RWPE2 (cell line): ENCODE data around the gene ELOB.

Experiments
- ATAC-seq: fragments of 200-7000 bp; cut with Tn5 transposase; 3 replicates; pipeline ENCODE4 v1.9.1; 2021; ENCODE audit warnings: low read depth
- DNase-seq: peaks from one replicate; pipeline ENCODE4 v3.0.0-alpha.2; 2020; ENCODE audit warnings: low spot score
- H3K27ac ChIP-seq: fragments of 450-650 bp; 2 replicates; pipeline ENCODE4 v1.5.1; 2017; ENCODE audit warnings: mild to moderate bottlenecking; ENCODE audit not compliant: poor library complexity, severe bottlenecking
- H3K27me3 ChIP-seq: fragments of 250-450 bp; sonication (Bioruptor Pico); 2 replicates; pipeline ENCODE4 v1.5.1; 2021; ENCODE audit warnings: mild to moderate bottlenecking, moderate library complexity; ENCODE audit not compliant: insufficient read depth, poor library complexity, severe bottlenecking
- H3K36me3 ChIP-seq: fragments of 250-450 bp; sonication (Bioruptor Pico); 2 replicates; pipeline ENCODE4 v1.5.1; 2020; ENCODE audit warnings: low read depth, mild to moderate bottlenecking, moderate library complexity
- H3K4me1 ChIP-seq: fragments of 250-450 bp; sonication (Bioruptor Pico); 2 replicates; pipeline ENCODE4 v1.5.1; 2021; ENCODE audit warnings: mild to moderate bottlenecking, moderate library complexity; ENCODE audit not compliant: insufficient read depth, poor library complexity, severe bottlenecking
- H3K4me3 ChIP-seq: fragments of 250-450 bp; sonication (Bioruptor Pico); 2 replicates; pipeline ENCODE4 v1.5.1; 2021; ENCODE audit warnings: mild to moderate bottlenecking, moderate library complexity; ENCODE audit not compliant: severe bottlenecking
- H3K9me3 ChIP-seq: fragments of 250-450 bp; sonication (Bioruptor Pico); 2 replicates; pipeline ENCODE4 v1.5.1; 2021; ENCODE audit warnings: mild to moderate bottlenecking, moderate library complexity; ENCODE audit not compliant: severe bottlenecking
- TF ChIP-seq, protein P1 (sequence below): fragments of 450-650 bp; IDR thresholded peaks from one replicate; pipeline ENCODE4 v1.5.1; 2017; ENCODE audit warnings: mild to moderate bottlenecking, moderate library complexity; ENCODE audit not compliant: poor library complexity, severe bottlenecking

ELOB gene

DNA sequence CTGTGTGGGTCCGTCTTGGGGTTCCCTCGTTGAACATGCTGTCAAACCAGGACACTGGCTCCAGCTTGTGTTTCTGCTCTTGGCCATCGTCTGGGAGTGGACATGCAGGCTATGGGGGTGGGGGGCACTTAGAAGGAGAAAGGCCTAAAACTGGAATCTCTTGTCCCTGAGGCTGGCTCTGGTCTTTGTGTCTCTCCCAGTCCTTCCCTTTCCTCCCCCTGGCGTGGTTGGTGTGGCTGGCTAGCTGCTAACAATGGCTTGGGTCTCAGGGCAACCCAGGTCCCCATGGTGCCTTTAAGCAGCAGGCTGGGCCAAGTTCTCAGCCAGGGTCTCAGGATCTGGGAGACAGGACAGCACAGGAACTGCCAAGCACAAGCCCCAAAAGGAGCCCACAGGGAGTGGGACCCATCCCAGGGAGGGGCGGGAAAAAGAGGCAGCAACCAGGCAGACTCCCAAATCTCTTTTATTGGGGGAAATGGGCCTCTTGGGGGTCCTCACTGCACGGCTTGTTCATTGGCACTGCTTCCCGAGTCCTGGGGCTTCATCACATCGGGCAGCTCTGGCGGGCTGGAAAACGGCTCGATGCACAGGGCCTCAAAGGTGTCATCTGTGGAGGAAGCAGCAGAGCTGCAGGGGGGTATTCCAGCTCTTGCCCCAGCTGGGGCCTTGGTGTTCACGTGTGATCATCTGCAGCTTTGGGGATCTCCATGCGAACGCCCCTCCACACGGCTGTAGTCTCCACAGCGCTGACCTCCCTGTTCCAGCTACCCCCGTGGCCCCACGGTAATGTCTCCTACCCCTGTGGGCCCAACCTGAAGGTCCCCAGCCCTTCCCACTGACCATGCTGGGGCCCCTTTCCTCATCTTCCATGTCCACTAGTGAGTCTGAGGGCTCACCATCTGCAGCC lies 5.3 kb downstream of the ELOB start:
- Histone ChIP-seq H3K27ac (peak overlapping the region; percentile 88), H3K36me3 (peaks cover 92% of the 10 kb centered on the region), H3K9me3 (no peaks in the 10 kb centered on the region), H3K4me1 (peaks cover 42% of the 10 kb centered on the region), H3K27me3 (no peaks in the 10 kb centered on the region), H3K4me3 (no peak overlapping the region)
- TF ChIP-seq, protein P1, sequence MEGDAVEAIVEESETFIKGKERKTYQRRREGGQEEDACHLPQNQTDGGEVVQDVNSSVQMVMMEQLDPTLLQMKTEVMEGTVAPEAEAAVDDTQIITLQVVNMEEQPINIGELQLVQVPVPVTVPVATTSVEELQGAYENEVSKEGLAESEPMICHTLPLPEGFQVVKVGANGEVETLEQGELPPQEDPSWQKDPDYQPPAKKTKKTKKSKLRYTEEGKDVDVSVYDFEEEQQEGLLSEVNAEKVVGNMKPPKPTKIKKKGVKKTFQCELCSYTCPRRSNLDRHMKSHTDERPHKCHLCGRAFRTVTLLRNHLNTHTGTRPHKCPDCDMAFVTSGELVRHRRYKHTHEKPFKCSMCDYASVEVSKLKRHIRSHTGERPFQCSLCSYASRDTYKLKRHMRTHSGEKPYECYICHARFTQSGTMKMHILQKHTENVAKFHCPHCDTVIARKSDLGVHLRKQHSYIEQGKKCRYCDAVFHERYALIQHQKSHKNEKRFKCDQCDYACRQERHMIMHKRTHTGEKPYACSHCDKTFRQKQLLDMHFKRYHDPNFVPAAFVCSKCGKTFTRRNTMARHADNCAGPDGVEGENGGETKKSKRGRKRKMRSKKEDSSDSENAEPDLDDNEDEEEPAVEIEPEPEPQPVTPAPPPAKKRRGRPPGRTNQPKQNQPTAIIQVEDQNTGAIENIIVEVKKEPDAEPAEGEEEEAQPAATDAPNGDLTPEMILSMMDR: no peak
- no peak for ATAC-seq
- DNase-seq: no peak

DNA sequence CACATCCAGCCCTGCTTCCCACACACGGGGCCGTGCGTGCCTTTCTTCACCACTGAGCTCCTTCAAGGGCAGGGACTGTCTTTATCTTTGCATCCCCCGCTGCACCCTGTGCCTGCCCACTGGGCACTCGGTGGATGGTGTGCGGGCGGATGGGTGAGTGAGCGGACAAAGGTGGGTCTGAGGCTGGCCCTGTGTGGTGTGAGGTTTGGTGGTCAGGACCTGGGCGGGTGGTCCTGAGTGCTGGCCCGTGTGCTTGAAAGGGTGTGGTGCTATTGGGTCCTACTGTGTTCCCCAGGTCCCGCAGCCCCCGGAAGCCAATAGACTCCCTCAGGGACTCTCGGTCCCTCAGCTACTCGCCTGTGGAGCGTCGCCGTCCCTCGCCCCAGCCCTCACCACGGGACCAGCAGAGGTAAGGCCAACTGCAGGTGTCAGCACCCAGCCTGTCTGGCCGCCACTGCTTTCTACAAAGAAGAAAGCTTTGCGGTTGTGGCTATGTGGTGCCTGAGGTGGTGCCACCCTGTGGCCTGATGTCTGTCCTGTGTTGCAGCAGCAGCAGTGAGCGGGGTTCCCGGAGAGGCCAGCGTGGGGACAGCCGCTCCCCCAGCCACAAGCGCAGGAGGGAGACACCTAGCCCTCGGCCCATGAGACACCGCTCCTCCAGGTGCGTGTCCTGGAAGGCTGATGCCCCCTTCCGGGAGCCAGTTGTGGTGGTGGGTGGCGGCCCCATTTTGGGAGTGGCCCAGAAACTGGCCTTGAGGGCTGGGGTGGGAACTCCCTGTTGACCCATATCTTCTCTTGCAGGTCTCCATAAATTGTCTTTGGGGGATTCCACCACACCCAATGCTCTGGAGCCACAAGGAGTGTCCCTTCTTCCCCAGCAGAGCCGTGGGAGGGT lies 6.8 kb downstream of the ELOB start:
- Histone ChIP-seq H3K4me3 (no peak overlapping the region), H3K27me3 (no peaks in the 10 kb centered on the region), H3K36me3 (peaks cover 96% of the 10 kb centered on the region), H3K27ac (peak overlapping the region; percentile 88), H3K9me3 (no peaks in the 10 kb centered on the region), H3K4me1 (peaks cover 38% of the 10 kb centered on the region)
- ATAC-seq (no peak), DNase-seq (no peak)
- TF ChIP-seq, protein P1: peak; percentile 25

DNA sequence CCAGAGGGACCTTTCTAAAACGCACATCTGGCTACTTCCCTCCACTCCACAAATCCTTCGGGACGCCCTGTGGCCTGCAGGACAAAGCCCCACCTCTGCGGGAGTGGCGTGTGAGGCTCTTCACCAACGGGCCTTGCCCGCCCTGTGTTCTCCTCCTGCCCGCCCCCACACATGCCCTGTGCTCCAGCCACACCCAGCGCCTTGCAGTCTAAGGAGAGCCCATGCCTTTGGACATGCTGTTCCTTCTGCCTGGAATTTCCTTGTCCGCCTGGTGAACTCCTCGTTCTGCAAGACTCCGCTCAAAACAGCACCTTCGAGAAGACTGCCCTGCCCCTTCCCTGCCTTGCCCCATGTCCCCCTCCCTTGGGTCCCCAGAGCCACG lies 7.4 kb downstream of the ELOB start:
- H3K9me3 ChIP-seq: no peaks in the 10 kb centered on the region
- peak; percentile 94 for DNase-seq
- peaks cover 96% of the 10 kb centered on the region for H3K36me3 ChIP-seq
- ATAC-seq: peak; percentile 88
- H3K4me1 ChIP-seq: peaks cover 38% of the 10 kb centered on the region
- no peaks in the 10 kb centered on the region for H3K27me3 ChIP-seq
- TF ChIP-seq, protein P1: no peak
- H3K4me3 ChIP-seq: no peak overlapping the region
- peak overlapping the region; percentile 88 for H3K27ac ChIP-seq

DNA sequence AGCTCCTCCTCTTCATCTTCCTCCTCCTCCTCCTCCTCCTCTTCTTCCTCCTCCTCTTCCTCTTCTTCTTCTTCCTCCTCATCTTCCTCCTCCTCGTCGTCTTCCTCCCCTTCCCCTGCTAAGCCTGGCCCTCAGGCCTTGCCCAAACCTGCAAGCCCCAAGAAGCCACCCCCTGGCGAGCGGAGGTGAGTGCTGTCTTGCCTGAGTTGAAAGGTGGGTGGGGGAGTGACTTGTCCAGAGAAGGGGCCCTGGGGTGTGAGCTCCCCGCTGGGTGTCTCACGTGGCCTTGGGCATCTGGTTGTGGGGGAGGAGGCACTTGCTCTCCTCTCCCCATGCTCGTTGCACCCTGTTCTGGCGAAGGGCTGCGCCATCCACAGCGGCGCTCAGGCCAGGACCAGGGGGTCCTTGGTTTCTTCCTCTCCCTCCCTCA lies 8.0 kb downstream of the ELOB start:
- ATAC-seq: no peak

More for the DNA sequence above, 8.0 kb downstream of the ELOB start:
- no peak overlapping the region for H3K4me3 ChIP-seq
- peak overlapping the region; percentile 88 for H3K27ac ChIP-seq
- TF ChIP-seq, protein P1: no peak
- H3K4me1 ChIP-seq: peaks cover 38% of the 10 kb centered on the region
- H3K9me3 ChIP-seq: no peaks in the 10 kb centered on the region
- DNase-seq: no peak
- H3K36me3 ChIP-seq: peaks cover 96% of the 10 kb centered on the region
- no peaks in the 10 kb centered on the region for H3K27me3 ChIP-seq
